NCI-H2171 (cell line): ENCODE data around the gene BDKRB2.

Experiments used
- DNase-seq: peaks from one replicate; lab custom pipeline; 2025; lab: John Stamatoyannopoulos, UW

Gene BDKRB2

DNA sequence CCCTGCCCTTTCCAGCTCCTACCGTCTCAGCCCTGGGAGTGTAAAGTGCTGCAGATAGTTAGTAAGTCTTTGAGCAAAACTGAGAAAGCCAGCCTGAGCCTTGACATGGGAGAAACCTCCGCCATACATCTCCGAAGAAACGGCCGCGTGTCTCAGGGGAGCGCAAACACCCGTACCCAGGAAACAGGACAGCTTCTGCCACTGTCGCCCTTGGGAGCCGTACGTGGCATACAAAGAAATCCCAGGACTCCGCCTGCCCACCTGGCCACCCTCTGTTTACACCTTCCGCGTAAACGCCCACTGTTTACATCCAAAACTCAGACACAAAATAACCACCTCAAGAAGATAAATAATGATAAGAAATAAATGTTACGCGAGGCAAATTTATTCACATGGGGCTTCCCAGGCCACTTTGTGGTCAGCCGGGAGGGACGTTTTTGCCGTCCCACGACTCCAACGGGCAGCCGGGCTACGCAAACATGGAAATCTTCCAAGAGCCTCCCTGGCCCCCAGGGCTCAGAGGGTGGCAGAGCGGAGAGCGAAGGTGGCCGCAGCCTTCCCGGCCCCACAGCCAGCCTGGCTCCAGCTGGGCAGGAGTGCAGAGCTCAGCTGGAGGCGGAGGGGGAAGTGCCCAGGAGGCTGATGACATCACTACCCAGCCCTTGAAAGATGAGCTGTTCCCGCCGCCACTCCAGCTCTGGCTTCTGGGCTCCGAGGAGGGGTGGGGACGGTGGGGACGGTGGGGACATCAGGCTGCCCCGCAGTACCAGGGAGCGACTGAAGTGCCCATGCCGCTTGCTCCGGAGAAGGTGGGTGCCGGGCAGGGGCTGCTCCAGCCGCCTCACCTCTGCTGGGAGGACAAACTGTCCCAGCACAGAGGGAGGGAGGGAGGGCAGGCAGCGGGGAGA is at the start of gene BDKRB2:
TSS of gene BDKRB2 (plus strand) at position 689 of the 908 bp plus-strand sequence. CDS start 32,269 bp downstream, outside the sequence.
- peak; percentile 83 for DNase-seq

DNA sequence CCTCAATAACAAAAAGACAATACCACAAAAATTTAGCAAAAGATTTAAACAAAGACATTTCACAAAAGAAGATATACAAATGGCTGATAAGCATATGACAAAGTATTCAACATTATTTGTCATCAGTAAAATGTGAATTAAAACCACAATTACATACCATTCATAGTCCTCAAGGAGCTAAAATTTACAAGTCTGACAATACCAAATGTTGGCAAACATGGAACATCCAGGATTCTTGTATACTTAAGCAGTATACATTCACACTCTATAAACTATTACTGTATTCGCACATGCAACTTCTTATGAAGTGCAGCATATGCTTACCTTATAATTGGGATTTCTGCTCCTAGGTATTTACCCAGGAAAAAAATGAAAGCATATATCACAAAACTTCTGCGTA is 49.7 kb upstream of the BDKRB2 start:
- no peak for DNase-seq

GRCh38 chr14:96156804-96157760 is 47.6 kb upstream of the BDKRB2 start:
- no peak for DNase-seq

DNA sequence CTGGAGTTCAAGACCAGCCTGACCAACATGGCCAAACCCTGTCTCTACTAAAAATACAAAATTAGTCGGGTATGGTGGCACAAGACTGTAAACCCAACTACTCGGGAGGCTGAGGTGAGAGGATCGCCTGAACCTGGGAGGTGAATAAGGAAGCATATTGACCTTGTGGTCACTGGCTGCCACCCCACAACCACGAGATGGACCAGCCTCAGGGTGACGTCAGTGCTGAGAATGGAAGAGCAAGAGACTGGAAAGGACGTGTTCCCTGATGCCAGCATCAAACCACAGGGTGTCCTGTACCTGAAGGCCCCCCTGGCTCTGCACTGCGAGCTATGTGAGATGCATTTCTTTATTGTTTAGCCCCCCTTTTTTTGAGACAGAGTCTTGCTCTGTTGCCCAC is 45.9 kb upstream of the BDKRB2 start:
- DNase-seq = no peak

- no peak for DNase-seq
Observed at GRCh38 chr14:96160076-96160912, 44.3 kb upstream of the BDKRB2 start.

DNA sequence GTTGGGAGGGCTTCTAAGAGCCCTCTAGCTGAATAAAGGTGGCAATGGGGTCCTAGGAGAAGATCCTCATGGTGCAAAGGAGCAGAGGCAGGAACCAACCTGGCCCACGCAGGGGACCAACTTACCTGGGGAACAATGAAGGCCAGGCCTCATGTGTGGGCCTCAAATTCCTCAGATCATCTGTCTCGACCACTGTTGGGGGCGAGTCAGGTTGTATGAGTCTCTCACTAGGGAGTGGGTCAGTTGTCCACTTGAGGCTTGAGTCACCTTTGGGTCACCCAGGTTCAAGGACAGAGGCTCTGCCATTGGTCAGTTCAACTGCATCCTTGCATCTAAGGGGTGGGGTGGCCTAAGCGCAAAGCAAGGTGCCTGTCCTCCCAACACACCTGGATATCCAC is 43.7 kb upstream of the BDKRB2 start:
- DNase-seq = no peak

GRCh38 chr14:96161636-96162035 is 43.0 kb upstream of the BDKRB2 start:
- no peak for DNase-seq

GRCh38 chr14:96162265-96162664 is 42.4 kb upstream of the BDKRB2 start:
- DNase-seq = no peak

DNA sequence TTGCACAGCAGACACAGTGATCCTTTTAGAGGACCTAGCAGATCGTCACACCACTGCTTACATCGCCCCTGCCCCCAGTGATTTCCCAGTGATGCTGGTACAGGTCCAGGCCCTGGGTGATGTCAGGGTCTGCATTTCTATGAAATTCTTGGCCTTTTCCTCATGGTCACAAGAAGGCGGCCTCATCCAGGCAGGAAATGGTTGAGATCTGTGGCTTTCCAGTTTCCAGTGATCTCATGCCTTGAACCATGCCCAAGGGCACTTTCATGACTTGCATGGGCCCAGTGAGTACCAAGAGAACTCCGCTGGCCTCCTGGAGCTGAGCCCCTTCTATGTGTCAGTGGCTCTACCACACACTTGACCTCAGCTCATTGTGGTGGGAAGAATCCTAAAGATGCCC is 41.9 kb upstream of the BDKRB2 start:
- DNase-seq = no peak

GRCh38 chr14:96164861-96165490 is 39.7 kb upstream of the BDKRB2 start:
- DNase-seq = no peak

GRCh38 chr14:96165493-96166436 is 38.9 kb upstream of the BDKRB2 start:
- DNase-seq = no peak

DNA sequence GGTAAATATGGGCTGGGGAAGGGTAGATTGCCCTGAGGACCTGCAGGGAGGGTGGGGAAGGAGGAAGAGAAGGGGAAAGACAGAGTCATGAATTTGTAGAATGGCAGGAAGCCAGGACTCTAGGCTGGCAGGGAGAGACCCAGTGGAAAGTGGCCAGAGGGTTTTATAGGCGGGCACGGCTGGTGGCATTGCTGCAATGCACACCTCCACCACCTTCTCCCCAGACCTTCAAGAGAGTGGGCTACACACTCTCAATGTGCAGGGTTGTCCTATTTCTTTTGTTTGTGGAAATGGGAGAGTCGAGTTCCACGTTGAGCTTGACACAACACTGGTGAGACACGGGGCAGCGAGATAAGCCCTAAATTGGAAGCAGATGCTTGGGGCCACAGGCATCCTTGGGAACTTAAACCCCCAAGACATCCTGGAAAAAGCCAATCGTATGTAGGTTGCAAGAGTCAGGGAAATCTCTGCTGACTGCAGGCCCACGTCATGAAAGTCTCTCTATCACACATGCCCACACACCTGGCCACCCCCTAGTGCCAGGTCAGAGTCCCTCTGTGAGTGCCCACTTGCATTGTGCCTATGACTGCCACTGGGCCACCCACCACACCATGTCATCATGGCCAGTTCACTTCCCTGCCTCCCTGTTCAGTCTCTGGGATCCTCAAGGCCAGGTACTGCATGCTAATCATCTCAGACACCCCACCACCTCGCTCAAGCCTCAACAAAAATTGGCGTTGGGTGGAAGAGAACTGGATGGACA is 38.0 kb upstream of the BDKRB2 start:
- no peak for DNase-seq

DNA sequence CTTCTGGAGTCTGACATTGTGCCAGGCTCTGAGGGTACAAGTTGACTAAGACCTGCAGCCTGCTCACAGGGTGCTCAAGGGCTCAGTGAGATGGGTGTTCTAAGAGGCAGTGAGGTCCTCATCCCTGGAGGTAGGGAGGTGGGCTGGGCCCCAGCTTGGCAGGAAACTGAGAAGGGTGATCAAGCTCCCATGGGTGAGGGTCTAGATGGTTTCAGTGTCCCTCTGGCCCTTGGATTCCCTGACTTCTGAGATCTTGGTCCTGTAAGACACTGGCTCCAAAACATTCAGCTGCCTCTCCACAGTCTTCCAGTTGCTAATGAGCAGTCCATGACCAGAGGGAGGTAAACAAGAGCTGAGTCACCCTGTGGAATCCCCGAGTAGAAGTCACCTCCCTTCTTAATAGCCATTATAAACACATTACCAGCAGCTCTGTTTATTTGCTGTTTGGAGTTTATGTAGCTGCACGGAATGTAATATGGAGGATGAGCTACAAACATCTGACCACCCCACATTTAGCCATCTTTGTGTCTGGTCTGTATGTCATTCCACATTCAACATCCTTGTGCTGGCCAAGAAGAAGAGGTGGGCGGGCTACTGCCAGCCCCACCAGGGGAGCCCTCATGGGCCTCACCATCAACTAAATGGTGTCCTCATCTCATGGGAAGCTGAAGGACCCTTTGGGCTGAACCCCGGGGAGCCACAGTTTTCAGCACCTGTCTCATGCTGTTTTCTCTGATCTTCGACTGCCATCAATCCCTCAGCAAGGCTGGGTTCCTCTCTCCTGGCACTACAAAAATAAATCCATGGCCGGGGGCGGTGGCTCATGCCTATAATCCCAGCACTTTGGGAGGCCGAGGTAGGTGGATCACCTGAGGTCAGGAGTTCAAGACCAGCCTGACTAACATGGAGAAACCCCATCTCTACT is 37.2 kb upstream of the BDKRB2 start:
- DNase-seq = no peak

DNA sequence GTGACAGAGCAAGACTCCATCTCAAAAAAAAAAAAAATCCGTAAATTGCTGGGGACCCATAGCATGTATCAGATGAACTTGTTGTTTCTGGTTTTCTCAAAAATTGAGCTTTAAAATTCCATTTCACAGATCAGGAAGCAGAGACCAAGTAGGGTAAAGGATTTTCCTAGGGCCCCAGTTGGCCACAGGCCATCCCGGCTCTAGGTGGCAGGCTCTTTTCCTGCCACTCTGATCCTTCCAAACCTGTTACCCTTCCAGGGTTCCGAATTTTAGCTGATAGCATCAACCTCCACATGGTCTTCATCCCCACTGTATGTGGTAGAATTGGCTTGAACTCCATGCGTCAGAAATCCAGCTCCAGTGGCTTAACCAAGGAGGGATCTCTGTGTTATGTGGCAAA is 36.1 kb upstream of the BDKRB2 start:
- no peak for DNase-seq

GRCh38 chr14:96170961-96171592 is 33.6 kb upstream of the BDKRB2 start:
- no peak for DNase-seq

DNA sequence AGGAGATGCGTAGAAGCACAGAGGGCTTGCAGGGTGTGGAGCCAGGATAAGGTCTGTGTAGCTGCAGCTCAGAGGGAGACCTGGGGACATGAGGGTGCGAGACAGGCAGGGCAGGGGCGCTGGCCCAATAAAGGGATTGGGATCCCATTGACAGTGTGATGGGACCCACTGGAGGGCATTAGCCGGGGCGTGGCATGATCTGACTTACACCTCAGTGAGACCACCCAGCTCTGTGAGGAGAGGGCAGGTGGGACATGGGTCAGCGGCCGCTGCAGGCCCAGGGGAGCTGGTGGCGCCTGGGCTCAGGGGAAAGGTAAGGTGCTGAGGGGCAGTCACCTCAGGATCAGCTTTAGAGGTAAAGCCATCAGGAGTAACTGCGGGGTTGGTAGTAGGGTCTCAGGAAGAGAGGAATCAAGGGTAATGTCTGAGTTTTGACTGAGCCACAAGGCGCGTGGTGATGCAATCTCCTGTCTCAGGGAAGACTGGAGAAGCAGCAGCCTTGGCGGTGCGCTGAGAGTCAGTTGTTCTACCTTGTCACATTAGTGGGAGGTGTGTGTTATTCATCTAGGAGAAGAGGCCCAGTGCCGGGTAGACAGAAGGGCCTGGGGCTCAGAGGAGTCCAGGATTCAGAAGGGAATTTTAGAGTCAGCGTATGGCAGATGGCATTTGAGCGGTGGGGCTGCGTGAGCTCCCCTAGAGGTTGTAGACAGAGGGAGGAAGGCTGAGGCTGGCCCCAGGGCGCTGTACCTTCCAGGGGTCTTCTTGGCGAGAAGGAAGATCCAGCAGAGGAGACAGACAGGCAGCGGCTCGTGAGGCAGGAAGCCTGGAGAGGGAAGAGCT is 30.8 kb upstream of the BDKRB2 start:
- DNase-seq = peak; percentile 13

GRCh38 chr14:96176275-96176674 is 28.4 kb upstream of the BDKRB2 start:
- no peak for DNase-seq
